Gastroesophageal sphincter (tissue), 4 donors: ENCODE measurements around the gene DDC. TPM values are rescaled to one million over a fixed set of nuclear protein-coding genes. Genes with fewer than 3 reads are reported as not detected.

ENCODE experiments used
- ATAC-seq: fragments of 150-250 bp; one replicate; pipeline ENCODE4 v1.9.1; 2016; ENCODE audit warnings: mild to moderate bottlenecking, moderate library complexity
- H3K27ac ChIP-seq, 4 donors: fragments of 200-600 bp; sonication (generic) in 3 of 4; 1 replicate in 3 of 4; 2 replicates in 1 of 4; pipeline ENCODE4 v1.5.1; 2016 to 2019
- H3K27me3 ChIP-seq: fragments of 200-600 bp; sonication (generic); one replicate; pipeline ENCODE4 v1.5.1; 2019
- H3K36me3 ChIP-seq, 2 donors: fragments of 200-600 bp; sonication (generic); one replicate each; pipeline ENCODE4 v1.5.1; 2019; ENCODE audit warnings: control low read depth in 1 of 2
- H3K4me1 ChIP-seq, 3 donors: fragments of 200-600 bp; sonication (generic); 1 replicate in 2 of 3; 2 replicates in 1 of 3; pipeline ENCODE4 v1.5.1; 2016 to 2019; ENCODE audit warnings: control low read depth in 2 of 3
- H3K4me3 ChIP-seq, 2 donors: fragments of 200-600 bp; sonication (generic); one replicate each; pipeline ENCODE4 v1.5.1; 2019; ENCODE audit warnings: mild to moderate bottlenecking in 1 of 2, moderate library complexity in 1 of 2
- H3K9me3 ChIP-seq, 3 donors: fragments of 200-600 bp; sonication (generic); one replicate each; pipeline ENCODE4 v1.5.1; 2017 to 2019; ENCODE audit warnings: control low read depth in 2 of 3
- EP300 ChIP-seq: sonication (generic); formaldehyde crosslinking; IDR thresholded peaks from one replicate; pipeline ENCODE4 v1.6.1; 2017; ENCODE audit warnings: antibody characterized with exemption, mild to moderate bottlenecking
- POLR2A ChIP-seq, 2 donors: fragments of 450-650 bp; IDR thresholded peaks; one replicate each; pipeline ENCODE4 v1.6.1; 2017; ENCODE audit warnings: antibody characterized with exemption in 2 of 2, mild to moderate bottlenecking in 2 of 2, moderate library complexity in 1 of 2
- POLR2AphosphoS5 ChIP-seq: sonication (generic); formaldehyde crosslinking; IDR thresholded peaks from one replicate; pipeline ENCODE4 v1.6.1; 2017; ENCODE audit warnings: antibody characterized with exemption
- WGBS, 2 donors: methylation state at CpG; one replicate each; pipeline ENCODE4 v1.1.5; 2018; ENCODE audit warnings: low coverage in 1 of 2; 5-methylcytosine and 5-hydroxymethylcytosine counted together
- total RNA-seq, 4 donors: library from RNA; depleted of rRNA; stranded (reverse); fragments of >200 nt; gene quantifications; one replicate each; pipeline ENCODE4 v1.1.0, GENCODE V29; 2016
- TF ChIP-seq, protein P1 (sequence below), 4 experiments: fragments of 200-600 bp in 2 of 4; fragments of 450-650 bp in 2 of 4; sonication (generic) in 1 of 4; IDR thresholded peaks; one replicate each; pipeline ENCODE4 v1.5.1; 2017 to 2019; ENCODE audit warnings: antibody characterized with exemption in 4 of 4, mild to moderate bottlenecking in 2 of 4, moderate library complexity in 2 of 4

The DDC gene
- total RNA-seq, 4 donors from 2014 or later: not detected

DNA sequence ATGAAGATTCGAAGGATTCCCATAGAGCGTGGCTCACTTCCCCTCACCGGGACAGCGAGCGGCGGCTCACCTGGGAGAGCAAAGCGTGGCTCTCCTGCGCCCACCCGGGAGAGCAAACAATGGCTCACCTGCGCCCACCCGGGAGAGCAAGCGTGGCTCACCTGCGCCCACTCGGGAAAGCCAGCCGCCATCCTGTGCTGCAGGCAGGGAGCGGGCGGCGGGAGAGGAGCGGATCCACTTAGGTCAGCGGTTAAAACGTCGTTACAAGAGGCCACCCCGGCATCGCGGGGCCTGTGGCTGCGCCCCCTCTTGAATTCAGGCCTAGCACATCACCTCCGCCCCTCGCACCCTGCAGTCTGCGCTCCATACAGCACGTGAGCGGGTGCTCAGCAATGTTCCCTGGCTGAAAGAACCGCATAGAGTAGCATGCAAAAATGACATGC is 114.6 kb downstream of the DDC start:
- Histone ChIP-seq H3K4me1 (peaks cover 0 to 22% (median 6%) of the 10 kb centered on the region in 3 donors), H3K36me3 (peaks cover 0 to 20% of the 10 kb centered on the region in 2 donors), H3K27me3 (no peaks in the 10 kb centered on the region), H3K4me3 (peak overlapping the region; percentile 39 to 81), H3K9me3 (no peaks in the 10 kb centered on the region), H3K27ac (peak overlapping the region in 3 of 4 donors; percentile 83 to 88 (median 84))
- TF ChIP-seq, protein P1, sequence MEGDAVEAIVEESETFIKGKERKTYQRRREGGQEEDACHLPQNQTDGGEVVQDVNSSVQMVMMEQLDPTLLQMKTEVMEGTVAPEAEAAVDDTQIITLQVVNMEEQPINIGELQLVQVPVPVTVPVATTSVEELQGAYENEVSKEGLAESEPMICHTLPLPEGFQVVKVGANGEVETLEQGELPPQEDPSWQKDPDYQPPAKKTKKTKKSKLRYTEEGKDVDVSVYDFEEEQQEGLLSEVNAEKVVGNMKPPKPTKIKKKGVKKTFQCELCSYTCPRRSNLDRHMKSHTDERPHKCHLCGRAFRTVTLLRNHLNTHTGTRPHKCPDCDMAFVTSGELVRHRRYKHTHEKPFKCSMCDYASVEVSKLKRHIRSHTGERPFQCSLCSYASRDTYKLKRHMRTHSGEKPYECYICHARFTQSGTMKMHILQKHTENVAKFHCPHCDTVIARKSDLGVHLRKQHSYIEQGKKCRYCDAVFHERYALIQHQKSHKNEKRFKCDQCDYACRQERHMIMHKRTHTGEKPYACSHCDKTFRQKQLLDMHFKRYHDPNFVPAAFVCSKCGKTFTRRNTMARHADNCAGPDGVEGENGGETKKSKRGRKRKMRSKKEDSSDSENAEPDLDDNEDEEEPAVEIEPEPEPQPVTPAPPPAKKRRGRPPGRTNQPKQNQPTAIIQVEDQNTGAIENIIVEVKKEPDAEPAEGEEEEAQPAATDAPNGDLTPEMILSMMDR (IDR thresholded peaks at IDR 0.05): no peak
- TF ChIP-seq POLR2AphosphoS5 (no peak), POLR2A (IDR thresholded peaks at IDR 0.05) (no peak), EP300 (no peak)
- ATAC-seq: no peak
- 6% methylated on average over 12 of the region's 32 CpGs; no CpG with 5 or more reads in 1 of the 2 donors for WGBS, 2 donors

DNA sequence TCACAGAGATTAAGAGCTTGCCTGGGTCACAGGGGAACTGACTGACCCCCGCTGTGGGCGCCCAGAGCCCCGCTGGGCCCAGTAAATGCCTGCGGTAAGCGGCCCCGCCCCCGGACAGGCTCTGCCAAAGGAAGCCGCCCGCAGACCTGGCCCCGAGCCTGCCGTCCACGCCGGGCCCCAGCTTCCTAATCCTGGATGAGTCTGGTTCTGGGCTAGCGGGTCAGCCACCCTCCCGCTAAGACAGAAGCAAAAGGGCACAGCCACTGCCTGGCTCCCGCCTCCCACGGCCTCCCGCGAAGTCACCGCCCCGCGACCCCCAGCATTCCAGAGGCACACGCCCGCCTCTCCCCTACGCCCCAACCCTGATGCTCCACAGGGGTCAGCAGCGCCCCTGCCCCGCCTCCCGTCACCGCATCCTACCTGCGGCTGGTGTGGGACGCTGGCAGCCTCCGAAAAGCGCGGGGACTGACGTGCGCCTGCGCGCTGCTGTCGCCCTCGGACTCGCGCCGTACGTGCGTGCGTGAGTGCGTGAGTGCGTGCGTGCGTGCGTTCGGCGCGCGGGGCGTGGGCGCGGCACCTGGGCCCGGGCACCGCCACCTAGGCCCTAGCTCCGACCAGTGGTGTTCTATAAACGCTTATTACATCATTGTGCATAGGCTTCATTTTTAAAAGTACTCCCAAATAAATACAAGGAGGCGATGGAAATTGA is 115.2 kb downstream of the DDC start, which contains the start of gene FIGNL1:
Gene FIGNL1 (minus strand): TSS at position 470 of the 709 bp plus-strand sequence. CDS start 3,063 bp downstream, outside the sequence.
- Histone ChIP-seq H3K27ac (peak within 1 kb of the TSS in 3 of 4 donors; percentile 83 to 88 (median 84)), H3K9me3 (no peaks in the 10 kb centered on the region), H3K4me1 (peaks cover 0 to 22% (median 6%) of the 10 kb centered on the region in 3 donors), H3K4me3 (peak within 1 kb of the TSS; percentile 39 to 81), H3K27me3 (no peaks in the 10 kb centered on the region), H3K36me3 (peaks cover 0 to 26% of the 10 kb centered on the region in 2 donors)
- 0 to 2% methylated on average over 5 to 9 of the region's 63 CpGs for WGBS, 2 donors
- no peak for TF ChIP-seq EP300
- peak; percentile 32 for TF ChIP-seq POLR2A (IDR thresholded peaks at IDR 0.05)
- TF ChIP-seq POLR2AphosphoS5: peak; percentile 56
- TF ChIP-seq, protein P1 (IDR thresholded peaks at IDR 0.05): peak in 1 of 4 experiments; percentile 9
- ATAC-seq: peak; percentile 92

DNA sequence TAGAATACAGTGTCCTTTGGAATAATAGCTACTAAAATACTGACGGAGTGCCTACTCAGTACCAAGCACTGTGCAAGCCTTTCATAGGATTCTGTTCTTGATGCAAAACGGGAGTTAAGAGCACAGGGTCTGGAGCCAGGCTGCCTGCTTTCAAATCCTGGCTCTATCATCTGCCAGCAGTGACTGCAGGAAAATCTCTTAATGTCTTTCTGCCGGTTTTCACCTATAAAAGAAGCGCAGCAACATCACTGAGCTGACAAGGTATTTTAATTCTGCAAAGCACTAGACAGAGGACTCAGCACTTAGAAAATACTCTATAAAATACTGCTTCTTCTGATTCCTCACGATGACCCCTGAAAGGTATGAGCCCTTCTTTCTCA is 115.7 kb downstream of the DDC start:
- 0 to 10% methylated on average over 3 to 5 of the region's 5 CpGs for WGBS, 2 donors
- ATAC-seq: no peak
- H3K9me3 ChIP-seq: no peaks in the 10 kb centered on the region
- no peak for TF ChIP-seq EP300
- no peak for TF ChIP-seq POLR2AphosphoS5
- TF ChIP-seq POLR2A (IDR thresholded peaks at IDR 0.05): no peak
- TF ChIP-seq, protein P1 (IDR thresholded peaks at IDR 0.05): no peak
- H3K4me3 ChIP-seq: peak overlapping the region; percentile 39 to 81
- H3K27me3 ChIP-seq: no peaks in the 10 kb centered on the region
- peaks cover 0 to 22% (median 6%) of the 10 kb centered on the region in 3 donors for H3K4me1 ChIP-seq
- peaks cover 0 to 32% of the 10 kb centered on the region in 2 donors for H3K36me3 ChIP-seq
- peak overlapping the region in 3 of 4 donors; percentile 83 to 88 (median 84) for H3K27ac ChIP-seq

DNA sequence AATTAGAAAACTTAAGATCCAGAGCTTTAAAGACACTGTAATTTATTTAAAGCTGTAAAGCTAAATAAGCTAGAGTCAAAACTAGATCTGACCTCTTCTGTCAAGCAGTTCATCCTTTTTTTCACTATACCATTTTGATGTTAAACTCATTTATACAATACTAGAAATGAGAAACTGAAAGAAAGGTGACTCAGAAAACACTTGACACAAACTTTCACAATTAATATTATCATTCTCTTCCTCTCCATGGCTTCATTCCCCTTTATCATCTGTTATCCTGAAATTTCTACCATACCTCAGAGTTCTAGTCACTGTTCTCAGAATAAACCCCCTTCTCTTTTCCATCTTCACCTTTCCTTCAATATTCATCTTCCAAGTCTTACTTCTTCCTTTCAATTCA is 116.4 kb downstream of the DDC start:
- ATAC-seq: no peak

More for the DNA sequence above, 116.4 kb downstream of the DDC start:
- TF ChIP-seq EP300 (no peak), POLR2AphosphoS5 (no peak), POLR2A (IDR thresholded peaks at IDR 0.05) (no peak)
- TF ChIP-seq, protein P1 (IDR thresholded peaks at IDR 0.05): no peak
- no peak overlapping the region for H3K27ac ChIP-seq
- no peaks in the 10 kb centered on the region for H3K9me3 ChIP-seq
- no peaks in the 10 kb centered on the region for H3K27me3 ChIP-seq
- H3K4me1 ChIP-seq: peaks cover 0 to 22% (median 6%) of the 10 kb centered on the region in 3 donors
- peaks cover 0 to 37% of the 10 kb centered on the region in 2 donors for H3K36me3 ChIP-seq
- H3K4me3 ChIP-seq: no peak overlapping the region
